Tibial nerve (tissue), 4 donors: Measurements from ENCODE around the gene SLC29A3. TPM values are rescaled to one million over a fixed set of nuclear protein-coding genes. Genes with fewer than 3 reads are reported as not detected.
"Not testable (repeated sequence)": the region's sequence is repeated elsewhere in the genome, so short reads cannot be mapped to it uniquely, and the experiment has no call there.

Experiments used
- DNase-seq, 2 donors: peaks; one replicate each; pipeline ENCODE4 v3.0.0-alpha.2; 2019; ENCODE audit warnings: low spot score in 2 of 2
- H3K27ac ChIP-seq, 4 donors: fragments of 200-600 bp; sonication (generic) in 3 of 4; one replicate each; pipeline ENCODE4 v1.5.1; 2017 to 2019; ENCODE audit warnings: mild to moderate bottlenecking in 1 of 4
- H3K27me3 ChIP-seq, 2 donors: fragments of 200-600 bp; sonication (generic) in 1 of 2; one replicate each; pipeline versions ENCODE4 v1.5.1 to v1.6.0; 2017 to 2019
- H3K36me3 ChIP-seq, 3 donors: fragments of 200-600 bp; sonication (generic); one replicate each; pipeline ENCODE4 v1.5.1; 2018 to 2019
- H3K4me1 ChIP-seq, 4 donors: fragments of 200-600 bp; sonication (generic) in 3 of 4; one replicate each; pipeline ENCODE4 v1.5.1; 2017 to 2019
- H3K4me3 ChIP-seq, 4 donors: fragments of 200-600 bp; sonication (generic) in 3 of 4; one replicate each; pipeline ENCODE4 v1.5.1; 2017 to 2019; ENCODE audit warnings: mild to moderate bottlenecking in 1 of 4, moderate library complexity in 1 of 4
- H3K9me3 ChIP-seq, 4 donors: fragments of 200-600 bp; sonication (generic) in 3 of 4; one replicate each; pipeline ENCODE4 v1.5.1; 2017 to 2019
- EP300 ChIP-seq, 2 donors: sonication (generic); formaldehyde crosslinking; IDR thresholded peaks; one replicate each; pipeline ENCODE4 v1.6.1; 2017; ENCODE audit warnings: antibody characterized with exemption in 2 of 2, mild to moderate bottlenecking in 1 of 2
- POLR2A ChIP-seq, 2 donors: fragments of 450-650 bp; IDR thresholded peaks; one replicate each; pipeline ENCODE4 v1.6.1; 2017; ENCODE audit warnings: antibody characterized with exemption in 2 of 2, mild to moderate bottlenecking in 2 of 2, moderate library complexity in 2 of 2
- WGBS, 2 donors: methylation state at CpG; one replicate each; pipeline ENCODE4 v1.1.5; 2018; 5-methylcytosine and 5-hydroxymethylcytosine counted together
- total RNA-seq, 4 donors: library from RNA; depleted of rRNA; stranded (reverse); fragments of >200 nt; gene quantifications; one replicate each; pipeline ENCODE4 v1.1.0, GENCODE V29; 2016
- TF ChIP-seq, protein P1 (sequence below), 5 experiments: fragments of 200-600 bp in 3 of 5; fragments of 450-650 bp in 2 of 5; sonication (generic) in 3 of 5; IDR thresholded peaks; one replicate each; pipeline ENCODE4 v1.5.1; 2016 to 2019; ENCODE audit warnings: antibody characterized with exemption in 5 of 5, mild to moderate bottlenecking in 3 of 5, moderate library complexity in 2 of 5

SLC29A3 gene
- total RNA-seq, 4 donors from 2014 or later: 6.5 to 10.1 (median 7.4) TPM

DNA sequence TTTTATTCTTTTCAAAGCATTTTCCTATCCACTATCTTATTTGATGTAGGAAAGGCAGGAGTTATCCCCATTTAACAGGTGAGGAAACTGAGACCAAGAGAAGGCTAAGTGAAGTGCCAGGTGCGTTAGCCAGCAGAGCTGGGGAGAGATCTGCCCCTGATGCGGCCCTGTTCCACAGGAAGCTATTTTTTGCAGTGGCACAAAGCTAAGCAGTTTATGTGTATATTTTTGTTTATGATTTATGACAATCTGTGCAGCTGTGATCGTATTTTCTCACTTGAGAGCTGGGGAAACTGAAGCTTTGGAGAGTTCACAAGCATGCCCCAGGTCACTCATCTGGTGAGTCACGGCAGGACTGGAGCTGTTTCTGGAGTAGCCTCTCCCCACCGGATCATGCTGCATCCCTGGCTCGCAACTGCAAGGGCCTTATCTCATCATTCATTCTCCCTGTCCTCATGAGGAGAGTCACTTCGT is 38.8 kb downstream of the SLC29A3 start:
- H3K36me3 ChIP-seq: peaks cover 4 to 88% (median 5%) of the 10 kb centered on the region in 3 donors
- TF ChIP-seq EP300 (IDR thresholded peaks at IDR 0.05): no peak
- TF ChIP-seq, protein P1, sequence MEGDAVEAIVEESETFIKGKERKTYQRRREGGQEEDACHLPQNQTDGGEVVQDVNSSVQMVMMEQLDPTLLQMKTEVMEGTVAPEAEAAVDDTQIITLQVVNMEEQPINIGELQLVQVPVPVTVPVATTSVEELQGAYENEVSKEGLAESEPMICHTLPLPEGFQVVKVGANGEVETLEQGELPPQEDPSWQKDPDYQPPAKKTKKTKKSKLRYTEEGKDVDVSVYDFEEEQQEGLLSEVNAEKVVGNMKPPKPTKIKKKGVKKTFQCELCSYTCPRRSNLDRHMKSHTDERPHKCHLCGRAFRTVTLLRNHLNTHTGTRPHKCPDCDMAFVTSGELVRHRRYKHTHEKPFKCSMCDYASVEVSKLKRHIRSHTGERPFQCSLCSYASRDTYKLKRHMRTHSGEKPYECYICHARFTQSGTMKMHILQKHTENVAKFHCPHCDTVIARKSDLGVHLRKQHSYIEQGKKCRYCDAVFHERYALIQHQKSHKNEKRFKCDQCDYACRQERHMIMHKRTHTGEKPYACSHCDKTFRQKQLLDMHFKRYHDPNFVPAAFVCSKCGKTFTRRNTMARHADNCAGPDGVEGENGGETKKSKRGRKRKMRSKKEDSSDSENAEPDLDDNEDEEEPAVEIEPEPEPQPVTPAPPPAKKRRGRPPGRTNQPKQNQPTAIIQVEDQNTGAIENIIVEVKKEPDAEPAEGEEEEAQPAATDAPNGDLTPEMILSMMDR (IDR thresholded peaks at IDR 0.05): no peak
- no peak for TF ChIP-seq POLR2A (IDR thresholded peaks at IDR 0.05)
- WGBS, 2 donors: 52 to 60% methylated on average over 7 of the region's 7 CpGs
- H3K4me3 ChIP-seq: no peak overlapping the region
- DNase-seq: no peak
- H3K27ac ChIP-seq: peak overlapping the region in 1 of 4 donors; percentile 17
- H3K4me1 ChIP-seq: no peaks in the 10 kb centered on the region
- H3K27me3 ChIP-seq: no peaks in the 10 kb centered on the region
- no peaks in the 10 kb centered on the region for H3K9me3 ChIP-seq

DNA sequence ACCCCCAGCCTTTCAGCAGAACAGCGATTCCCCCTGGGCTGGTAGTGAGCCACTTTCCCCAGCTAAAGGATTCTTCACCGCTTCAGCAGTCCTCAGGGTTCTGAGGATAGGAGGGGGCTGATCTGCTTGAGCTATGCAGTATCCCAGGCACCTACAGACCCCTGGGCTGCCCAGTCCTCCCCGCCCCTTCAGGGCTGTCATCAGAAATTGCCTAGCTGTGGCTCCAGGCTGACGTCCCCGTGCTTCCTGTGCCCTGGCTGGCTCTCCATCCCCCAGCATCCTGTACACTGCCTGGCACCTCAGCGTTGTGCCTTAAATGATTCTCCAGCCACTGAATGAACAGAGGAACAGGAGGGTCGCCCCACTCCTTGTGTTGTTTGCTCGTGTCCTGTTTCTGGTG is 39.2 kb downstream of the SLC29A3 start:
- TF ChIP-seq, protein P1 (IDR thresholded peaks at IDR 0.05): no peak
- TF ChIP-seq POLR2A (IDR thresholded peaks at IDR 0.05) (no peak), EP300 (IDR thresholded peaks at IDR 0.05) (no peak)
- H3K4me1 ChIP-seq: no peaks in the 10 kb centered on the region
- peak overlapping the region in 1 of 4 donors; percentile 17 for H3K27ac ChIP-seq
- peaks cover 4 to 88% (median 5%) of the 10 kb centered on the region in 3 donors for H3K36me3 ChIP-seq
- no peaks in the 10 kb centered on the region for H3K9me3 ChIP-seq
- no peak for DNase-seq
- 71 to 82% methylated on average over 8 of the region's 8 CpGs for WGBS, 2 donors
- no peak overlapping the region for H3K4me3 ChIP-seq
- no peaks in the 10 kb centered on the region for H3K27me3 ChIP-seq

DNA sequence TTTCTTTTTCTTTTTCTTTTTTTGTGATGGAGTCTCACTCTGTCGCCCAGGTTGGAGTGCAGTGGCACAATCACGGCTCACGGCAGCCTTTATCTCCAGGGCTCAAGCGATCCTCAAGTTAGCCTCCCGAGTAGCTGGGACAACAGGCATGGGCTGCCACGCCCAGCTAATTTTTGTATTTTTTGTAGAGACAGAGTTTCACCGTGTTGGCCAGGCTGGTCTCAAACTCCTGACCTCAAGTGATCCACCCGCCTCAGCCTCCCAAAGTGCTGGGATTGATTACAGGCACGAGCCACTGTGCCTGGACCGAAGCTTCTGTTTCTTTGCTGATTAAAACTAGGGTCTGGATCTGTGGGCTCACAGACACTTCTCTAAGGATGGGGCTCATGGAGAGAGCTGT is 39.8 kb downstream of the SLC29A3 start:
- DNase-seq, H3K4me3 ChIP-seq, H3K27me3 ChIP-seq, H3K9me3 ChIP-seq, H3K4me1 ChIP-seq: not testable (repeated sequence)
- peaks cover 4 to 89% (median 5%) of the 10 kb centered on the region in 3 donors for H3K36me3 ChIP-seq
- 89% methylated on average over 10 of the region's 10 CpGs for WGBS, 2 donors
- H3K27ac ChIP-seq: peak overlapping the region in 1 of 4 donors; percentile 26

DNA sequence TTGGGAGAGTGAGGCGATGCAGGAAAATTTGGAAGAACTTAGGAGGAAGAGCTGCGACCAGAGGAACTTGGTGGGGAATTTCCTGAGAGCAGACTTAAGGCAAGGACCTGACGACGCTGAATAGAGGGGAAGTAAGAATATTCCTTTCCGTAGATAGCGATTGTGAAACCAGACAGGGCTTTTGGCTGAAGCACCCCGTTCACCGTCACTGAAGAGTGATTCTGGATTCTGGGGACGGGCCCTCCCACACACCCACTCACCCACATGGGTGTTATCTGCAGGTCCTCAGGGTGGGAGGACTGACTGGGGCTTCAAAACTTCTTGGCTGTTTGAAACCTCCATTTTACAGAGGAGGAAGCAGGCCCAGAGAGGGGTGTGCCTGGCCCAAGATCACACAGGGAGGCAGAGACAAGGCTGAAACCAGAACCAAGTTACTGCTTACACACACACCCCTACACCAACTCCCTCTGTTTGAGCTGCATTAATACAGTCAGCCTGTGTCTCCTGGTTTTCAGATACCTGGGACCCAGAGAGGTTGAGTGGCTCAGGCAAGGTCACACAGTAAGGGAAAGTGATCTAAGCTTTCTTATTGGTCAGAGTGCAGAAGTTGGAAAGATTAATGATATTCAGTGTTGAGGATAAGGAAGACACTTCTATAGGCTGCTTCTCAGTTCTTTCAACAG is 40.4 kb downstream of the SLC29A3 start:
- no peaks in the 10 kb centered on the region for H3K9me3 ChIP-seq
- H3K4me3 ChIP-seq: no peak overlapping the region
- no peaks in the 10 kb centered on the region for H3K4me1 ChIP-seq
- H3K27me3 ChIP-seq: no peaks in the 10 kb centered on the region
- no peak for DNase-seq
- WGBS, 2 donors: 51 to 55% methylated on average over 9 of the region's 9 CpGs
- TF ChIP-seq, protein P1 (IDR thresholded peaks at IDR 0.05): no peak
- TF ChIP-seq POLR2A (IDR thresholded peaks at IDR 0.05): no peak
- no peak for TF ChIP-seq EP300 (IDR thresholded peaks at IDR 0.05)
- peak overlapping the region in 2 of 4 donors; percentile 26 to 36 for H3K27ac ChIP-seq
- peaks cover 4 to 89% (median 5%) of the 10 kb centered on the region in 3 donors for H3K36me3 ChIP-seq

DNA sequence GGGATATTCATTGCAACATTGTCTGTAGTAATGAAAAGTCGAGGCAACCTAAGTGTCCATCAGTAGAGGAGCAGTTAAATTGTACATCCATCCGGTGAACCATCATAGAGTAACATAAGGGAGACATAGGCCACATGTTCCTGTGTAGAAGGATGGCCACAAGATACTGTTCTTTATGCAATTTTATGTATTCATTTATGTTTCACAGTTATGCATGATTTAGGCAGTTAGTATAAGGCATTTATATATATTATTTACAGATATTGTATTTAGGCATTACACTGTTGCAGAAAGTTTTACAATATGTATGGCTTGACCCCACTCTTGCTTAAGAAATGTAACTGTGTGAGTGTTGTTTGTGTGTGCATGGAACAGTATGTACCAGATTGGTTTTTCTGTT is 41.7 kb downstream of the SLC29A3 start:
- no peaks in the 10 kb centered on the region for H3K27me3 ChIP-seq
- peaks cover 4 to 79% (median 5%) of the 10 kb centered on the region in 3 donors for H3K36me3 ChIP-seq
- 88 to 93% methylated on average over 2 of the region's 2 CpGs for WGBS, 2 donors
- no peak for DNase-seq
- no peaks in the 10 kb centered on the region for H3K4me1 ChIP-seq
- no peak overlapping the region for H3K27ac ChIP-seq
- H3K9me3 ChIP-seq: no peaks in the 10 kb centered on the region
- H3K4me3 ChIP-seq: no peak overlapping the region
- TF ChIP-seq EP300 (IDR thresholded peaks at IDR 0.05): no peak
- TF ChIP-seq, protein P1 (IDR thresholded peaks at IDR 0.05): no peak
